ENCODE data around the gene USP44. TPM values are rescaled to one million over a fixed set of nuclear protein-coding genes. Genes with fewer than 3 reads are reported as not detected.

USP44 gene
- total RNA-seq, 1 experiment from 2014 or later, result 0.17 TPM

- CTCF ChIA-PET, result interaction anchor here (1.0 to 1.5 kb wide), 2 partner anchors 10 to 30 kb away, joined by 5 to 6 read pairs; no protein-coding TSS in a partner anchor
- Histone ChIP-seq H3K79me2 (ENCODE audit: insufficient read depth, low read length) (no peaks in the 10 kb centered on the region), H3K4me2 (ENCODE audit: low read length) (no peak overlapping the region), H3K27me3 (ENCODE audit: insufficient read depth, low read length) (no peaks in the 10 kb centered on the region), H3K4me3 (replicated peaks in 1 of 2; ENCODE audit: low read depth in 1 of 2, low read length in 2 of 2) (no peak overlapping the region), H3K9me3 (ENCODE audit: control insufficient read depth in 1 of 2, insufficient read depth in 1 of 2, low read depth in 1 of 2, low read length in 2 of 2) (no peaks in the 10 kb centered on the region; a peak in 2 of 4 replicates), H3K36me3 (ENCODE audit: control insufficient read depth in 1 of 2, insufficient read depth in 2 of 2, low read length in 2 of 2) (no peaks in the 10 kb centered on the region), H2AFZ (ENCODE audit: low read depth, low read length, poor library complexity, severe bottlenecking) (peak overlapping the region; percentile 24), H3K9me2 (ENCODE audit: insufficient read depth) (no peaks in the 10 kb centered on the region), H3K27ac (ENCODE audit: low read depth, low read length) (no peak overlapping the region), H4K20me1 (ENCODE audit: insufficient read depth) (no peaks in the 10 kb centered on the region), H3K9ac (ENCODE audit: low read length) (no peak overlapping the region), H3K4me1 (ENCODE audit: control insufficient read depth in 1 of 2, insufficient read depth in 2 of 2, low read length in 2 of 2) (no peaks in the 10 kb centered on the region)
- ATAC-seq (no peak), DNase-seq (ENCODE audit: low read depth, low spot score) (no peak)
- RAD21 ChIA-PET (ENCODE audit: low non-redundant PET in 1 of 2, low total read pairs in 2 of 2, uncharacterized antibody in 2 of 2, unreplicated experiment in 2 of 2), result no interaction called here
- no TSS peak for BruUV-seq (replicated peaks)
- intact Hi-C loops (cut with micrococcal nuclease), result no loop called here
- POLR2A ChIA-PET, result no interaction called here
- no peak for TF ChIP-seq CBX3 (IDR thresholded peaks at IDR 0.05; ENCODE audit: low read depth)
- TF ChIP-seq EZH2 (IDR thresholded peaks at IDR 0.05), result no peak
- no peak for TF ChIP-seq ELF1 (IDR thresholded peaks at IDR 0.05; ENCODE audit: borderline replicate concordance, low read depth)
- no peak for TF ChIP-seq ZFX (IDR thresholded peaks at IDR 0.05)
- TF ChIP-seq POLR2A (IDR thresholded peaks at IDR 0.05; ENCODE audit: borderline replicate concordance, extremely low read depth, insufficient read depth, insufficient read length), result no peak
- TF ChIP-seq CTCF (IDR thresholded peaks at IDR 0.05 in 2 of 3, conservative IDR thresholded peaks at IDR 0.05 in 1 of 3; ENCODE audit: borderline replicate concordance in 1 of 3, insufficient read depth in 1 of 3, low read depth in 2 of 3, low read length in 2 of 3), result no peak
- TF ChIP-seq EZH2phosphoT487 (IDR thresholded peaks at IDR 0.05; ENCODE audit: borderline replicate concordance), result no peak
- no peak for TF ChIP-seq REST (IDR thresholded peaks at IDR 0.05; ENCODE audit: low read depth)
- TF ChIP-seq RAD21 (IDR thresholded peaks at IDR 0.05; ENCODE audit: low read depth), result no peak
- no peak for TF ChIP-seq SP1 (IDR thresholded peaks at IDR 0.05; ENCODE audit: low read depth)
- no peak for TF ChIP-seq TCF7L2 (IDR thresholded peaks at IDR 0.05; ENCODE audit: borderline replicate concordance, extremely low read depth, insufficient read depth, insufficient read length)
- TF ChIP-seq FOSL1 (IDR thresholded peaks at IDR 0.05; ENCODE audit: low read depth), result no peak
- TF ChIP-seq EGR1 (IDR thresholded peaks at IDR 0.05; ENCODE audit: low read depth), result no peak
Observed at GRCh38 chr12:95544756-95545155, 6.5 kb downstream of the USP44 start.
